HCT116 (cell line): Measurements from ENCODE around the gene GNLY. TPM values are rescaled to one million over a fixed set of nuclear protein-coding genes. Genes with fewer than 3 reads are reported as not detected.

Experiments
- ATAC-seq: fragments of 200-7000 bp; cut with Tn5 transposase; 2 replicates; pipeline ENCODE4 v1.9.1; 2020; ENCODE audit warnings: mild to moderate bottlenecking, moderate library complexity
- BruUV-seq: library from RNA; stranded (reverse); fragments of 400-500 nt; replicated peaks from 2 replicates; lab custom pipeline; 2021; lab: Mats Ljungman, UMichigan
- CTCF ChIA-PET: fragments of 300-600 bp; sonication (Branson Sonifier 250); formaldehyde crosslinking; loops from one replicate; lab custom pipeline; 2021; ENCODE audit warnings: antibody characterized with exemption; lab: Charles Lee
- POLR2A ChIA-PET: fragments of 300-600, 350-600 bp; sonication (Branson Sonifier 250); formaldehyde crosslinking; loops from one replicate; lab custom pipeline; 2021; ENCODE audit warnings: antibody characterized with exemption; lab: Charles Lee
- RAD21 ChIA-PET, 2 experiments: fragments of 300-600 bp; sonication (Branson Sonifier 250); formaldehyde crosslinking; loops; one replicate each; lab custom pipeline; 2023; ENCODE audit warnings: low total read pairs in 2 of 2; ENCODE audit not compliant: uncharacterized antibody in 2 of 2, unreplicated experiment in 2 of 2, low non-redundant PET in 1 of 2; lab: Charles Lee
- DNase-seq: peaks from one replicate; pipeline ENCODE4 v3.0.0-alpha.2; 2010; ENCODE audit warnings: low read depth, low spot score
- H2AFZ ChIP-seq: fragments of 200-600 bp; shearing (Covaris generic), sonication (generic); 2 replicates; pipeline ENCODE4 v1.6.1; 2017; ENCODE audit warnings: low read depth, mixed run types, mixed read lengths, antibody characterized with exemption, low read length; ENCODE audit not compliant: poor library complexity, severe bottlenecking
- H3K27ac ChIP-seq: 2 replicates; pipeline ENCODE4 v1.5.1; 2012; ENCODE audit warnings: low read depth, low read length
- H3K27me3 ChIP-seq: fragments of 200-600 bp; sonication (generic); 2 replicates; pipeline ENCODE4 v1.6.1; 2016; ENCODE audit warnings: mixed run types, low read length, mixed read lengths; ENCODE audit not compliant: insufficient read depth
- H3K36me3 ChIP-seq, 2 experiments: fragments of 200-500 bp in 1 of 2; fragments of 200-600 bp in 1 of 2; sonication (Bioruptor generic) in 1 of 2; sonication (generic) in 1 of 2; 2 replicates each; pipeline versions ENCODE4 v1.5.1 to v1.6.1; 2014 to 2016; ENCODE audit warnings: low read length in 2 of 2, inconsistent platforms in 1 of 2, mixed read lengths in 1 of 2, mixed run types in 1 of 2; ENCODE audit not compliant: insufficient read depth in 2 of 2, control insufficient read depth in 1 of 2
- H3K4me1 ChIP-seq, 2 experiments: fragments of 200-600 bp in 1 of 2; sonication (generic) in 1 of 2; 2 replicates each; pipeline versions ENCODE4 v1.5.1 to v1.6.1; 2012 to 2017; ENCODE audit warnings: low read length in 2 of 2, inconsistent platforms in 1 of 2, mild to moderate bottlenecking in 1 of 2, mixed read lengths in 1 of 2, mixed run types in 1 of 2, moderate library complexity in 1 of 2; ENCODE audit not compliant: insufficient read depth in 2 of 2, control insufficient read depth in 1 of 2
- H3K4me2 ChIP-seq: fragments of 200-600 bp; sonication (generic); 2 replicates; pipeline ENCODE4 v1.6.1; 2017; ENCODE audit warnings: mixed run types, low read length, mixed read lengths
- H3K4me3 ChIP-seq, 2 experiments: fragments of 200-600 bp in 1 of 2; sonication (generic) in 1 of 2; replicated peaks in 1 of 2; 2 replicates each; pipeline ENCODE4 v1.5.1; 2011 to 2016; ENCODE audit warnings: low read length in 2 of 2, control low read depth in 1 of 2, low read depth in 1 of 2, mild to moderate bottlenecking in 1 of 2, mixed read lengths in 1 of 2, mixed run types in 1 of 2
- H3K79me2 ChIP-seq: fragments of 200-600 bp; sonication (generic); 2 replicates; pipeline ENCODE4 v1.6.1; 2017; ENCODE audit warnings: mild to moderate bottlenecking, mixed run types, low read length, moderate library complexity, mixed read lengths; ENCODE audit not compliant: insufficient read depth
- H3K9ac ChIP-seq: fragments of 200-600 bp; sonication (generic); 2 replicates; pipeline ENCODE4 v1.6.1; 2016; ENCODE audit warnings: low read length, mixed read lengths
- H3K9me2 ChIP-seq: fragments of 200-600 bp; sonication (generic), shearing (Covaris generic); 2 replicates; pipeline ENCODE4 v1.6.1; 2017; ENCODE audit warnings: mixed run types, mild to moderate bottlenecking, moderate library complexity; ENCODE audit not compliant: insufficient read depth
- H3K9me3 ChIP-seq, 2 experiments: fragments of 200-500 bp in 1 of 2; fragments of 200-600 bp in 1 of 2; sonication (Bioruptor generic) in 1 of 2; sonication (generic) in 1 of 2; 2 replicates each; pipeline ENCODE4 v1.6.1; 2014 to 2017; ENCODE audit warnings: low read length in 2 of 2, mixed read lengths in 2 of 2, inconsistent platforms in 1 of 2, low read depth in 1 of 2, mild to moderate bottlenecking in 1 of 2, mixed run types in 1 of 2, moderate library complexity in 1 of 2; ENCODE audit not compliant: control insufficient read depth in 1 of 2, insufficient read depth in 1 of 2
- H4K20me1 ChIP-seq: fragments of 200-600 bp; sonication (generic), shearing (Covaris generic); 2 replicates; pipeline ENCODE4 v1.6.1; 2017; ENCODE audit warnings: mixed run types, mild to moderate bottlenecking, moderate library complexity; ENCODE audit not compliant: insufficient read depth
- ELF1 ChIP-seq: IDR thresholded peaks from 2 replicates; pipeline ENCODE4 v1.6.1; 2012; ENCODE audit warnings: low read depth, borderline replicate concordance
- FOSL1 ChIP-seq: IDR thresholded peaks from 2 replicates; pipeline ENCODE4 v1.6.1; 2012; ENCODE audit warnings: low read depth
- POLR2AphosphoS5 ChIP-seq: IDR thresholded peaks from 2 replicates; pipeline ENCODE4 v1.6.1; 2011; ENCODE audit warnings: mild to moderate bottlenecking, low read depth, low read length, moderate library complexity
- RAD21 ChIP-seq: IDR thresholded peaks from 2 replicates; pipeline ENCODE4 v1.6.1; 2012; ENCODE audit warnings: low read depth, mild to moderate bottlenecking
- SP1 ChIP-seq: IDR thresholded peaks from 2 replicates; pipeline ENCODE4 v1.6.1; 2012; ENCODE audit warnings: low read depth
- SRF ChIP-seq: IDR thresholded peaks from 2 replicates; pipeline ENCODE4 v1.6.1; 2012; ENCODE audit warnings: low read depth
- TCF7L2 ChIP-seq: IDR thresholded peaks from 2 replicates; pipeline ENCODE4 v1.7.0; 2011; ENCODE audit warnings: borderline replicate concordance, inconsistent platforms; ENCODE audit not compliant: insufficient read depth, insufficient read length; ENCODE audit errors: extremely low read depth
- YY1 ChIP-seq: IDR thresholded peaks from 2 replicates; pipeline ENCODE4 v1.6.1; 2011; ENCODE audit warnings: low read length, low read depth, moderate library complexity, mild to moderate bottlenecking; ENCODE audit not compliant: insufficient replicate concordance; ENCODE audit errors: extremely low read depth
- ZNF274 ChIP-seq: fragments of 200-500 bp; sonication (Bioruptor generic); IDR thresholded peaks from 2 replicates; pipeline ENCODE4 v1.6.1; 2014; ENCODE audit warnings: mild to moderate bottlenecking, low read depth, low read length, inconsistent platforms
- intact Hi-C: fragments of 100-400 bp; cut with micrococcal nuclease; formaldehyde crosslinking; loops from 2 replicates; pipeline ENCODE4 v1.10.0; 2022
- total RNA-seq: library from RNA; stranded (reverse); gene quantifications from one replicate; pipeline ENCODE4 v1.2.1, GENCODE V29; 2021; ENCODE audit not compliant: unreplicated experiment
- TF ChIP-seq, protein P1 (sequence below): IDR thresholded peaks from 2 replicates; pipeline ENCODE4 v1.6.1; 2012
- TF ChIP-seq, protein P2 (sequence below): IDR thresholded peaks from 2 replicates; pipeline ENCODE4 v1.6.1; 2011; ENCODE audit warnings: mild to moderate bottlenecking, low read length, moderate library complexity; ENCODE audit not compliant: insufficient replicate concordance; ENCODE audit errors: extremely low read depth
- TF ChIP-seq, protein P3 (sequence below): IDR thresholded peaks from 2 replicates; pipeline ENCODE4 v1.6.1; 2012
- TF ChIP-seq, protein P4 (sequence below), 3 experiments: fragments of 200-600 bp in 1 of 3; sonication (generic) in 1 of 3; IDR thresholded peaks in 2 of 3; conservative IDR thresholded peaks in 1 of 3; 2 replicates each; pipeline ENCODE4 v1.5.1; 2012 to 2017; ENCODE audit warnings: low read depth in 2 of 3, low read length in 2 of 3, antibody characterized with exemption in 1 of 3, borderline replicate concordance in 1 of 3, control low read depth in 1 of 3, mild to moderate bottlenecking in 1 of 3, mixed read lengths in 1 of 3, mixed run types in 1 of 3, moderate library complexity in 1 of 3; ENCODE audit not compliant: insufficient read depth in 1 of 3

GNLY gene
- total RNA-seq, 1 experiment from 2014 or later: 0.74 TPM

DNA sequence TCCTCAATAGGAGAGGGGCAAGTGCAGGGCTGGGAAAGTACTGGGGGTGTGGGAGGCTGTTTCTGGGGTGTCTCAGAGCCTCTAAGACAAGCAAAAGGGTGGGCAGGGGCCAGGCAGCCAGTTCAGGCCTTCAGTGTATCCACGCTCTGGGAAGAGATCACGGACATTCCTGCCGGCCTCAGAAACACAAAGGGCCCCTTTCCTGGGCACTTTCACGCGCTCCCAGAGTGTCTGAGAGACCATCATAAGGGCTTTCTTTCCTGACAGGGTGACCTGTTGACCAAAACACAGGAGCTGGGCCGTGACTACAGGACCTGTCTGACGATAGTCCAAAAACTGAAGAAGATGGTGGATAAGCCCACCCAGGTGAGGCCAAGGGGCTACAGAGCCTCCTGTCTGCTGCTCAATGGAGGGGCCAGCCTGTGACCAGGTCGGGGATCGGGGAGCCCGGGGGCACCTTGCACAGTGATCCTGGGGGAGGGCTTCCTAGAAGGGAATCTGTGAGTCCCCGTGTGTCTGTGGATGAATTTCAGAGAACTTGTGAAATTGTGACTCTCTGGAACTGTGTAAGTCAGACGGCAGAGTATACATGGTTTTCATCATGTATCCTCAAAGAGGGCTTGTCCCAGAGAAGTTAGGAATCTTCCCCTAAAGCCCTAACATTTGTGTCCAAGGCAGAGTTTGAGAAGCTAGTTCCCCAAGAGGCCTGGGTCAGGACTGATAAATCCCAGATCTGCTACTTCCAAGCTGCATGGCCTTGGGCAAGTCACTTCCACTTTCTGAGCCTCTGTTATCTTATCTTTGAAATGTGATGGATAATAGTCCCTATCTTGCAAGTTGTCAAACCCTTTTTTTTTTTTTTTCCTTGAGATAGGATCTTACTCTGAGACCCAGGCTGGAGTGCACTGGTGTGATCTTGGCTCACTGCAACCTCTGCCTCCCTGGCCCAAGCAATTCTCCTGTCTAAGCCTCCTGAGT lies 1.8 kb downstream of the GNLY start:
- H3K9me3 ChIP-seq: no peaks in the 10 kb centered on the region
- POLR2A ChIA-PET: no interaction called here
- TF ChIP-seq, protein P1, sequence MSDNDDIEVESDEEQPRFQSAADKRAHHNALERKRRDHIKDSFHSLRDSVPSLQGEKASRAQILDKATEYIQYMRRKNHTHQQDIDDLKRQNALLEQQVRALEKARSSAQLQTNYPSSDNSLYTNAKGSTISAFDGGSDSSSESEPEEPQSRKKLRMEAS: no peak
- TF ChIP-seq ZNF274: no peak
- no peak for TF ChIP-seq RAD21
- TF ChIP-seq TCF7L2: no peak
- TF ChIP-seq YY1: no peak
- TF ChIP-seq FOSL1: no peak
- no peak for TF ChIP-seq SP1
- no peak for TF ChIP-seq POLR2AphosphoS5
- TF ChIP-seq, protein P2, sequence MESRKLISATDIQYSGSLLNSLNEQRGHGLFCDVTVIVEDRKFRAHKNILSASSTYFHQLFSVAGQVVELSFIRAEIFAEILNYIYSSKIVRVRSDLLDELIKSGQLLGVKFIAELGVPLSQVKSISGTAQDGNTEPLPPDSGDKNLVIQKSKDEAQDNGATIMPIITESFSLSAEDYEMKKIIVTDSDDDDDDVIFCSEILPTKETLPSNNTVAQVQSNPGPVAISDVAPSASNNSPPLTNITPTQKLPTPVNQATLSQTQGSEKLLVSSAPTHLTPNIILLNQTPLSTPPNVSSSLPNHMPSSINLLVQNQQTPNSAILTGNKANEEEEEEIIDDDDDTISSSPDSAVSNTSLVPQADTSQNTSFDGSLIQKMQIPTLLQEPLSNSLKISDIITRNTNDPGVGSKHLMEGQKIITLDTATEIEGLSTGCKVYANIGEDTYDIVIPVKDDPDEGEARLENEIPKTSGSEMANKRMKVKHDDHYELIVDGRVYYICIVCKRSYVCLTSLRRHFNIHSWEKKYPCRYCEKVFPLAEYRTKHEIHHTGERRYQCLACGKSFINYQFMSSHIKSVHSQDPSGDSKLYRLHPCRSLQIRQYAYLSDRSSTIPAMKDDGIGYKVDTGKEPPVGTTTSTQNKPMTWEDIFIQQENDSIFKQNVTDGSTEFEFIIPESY: no peak
- TF ChIP-seq, protein P3, sequence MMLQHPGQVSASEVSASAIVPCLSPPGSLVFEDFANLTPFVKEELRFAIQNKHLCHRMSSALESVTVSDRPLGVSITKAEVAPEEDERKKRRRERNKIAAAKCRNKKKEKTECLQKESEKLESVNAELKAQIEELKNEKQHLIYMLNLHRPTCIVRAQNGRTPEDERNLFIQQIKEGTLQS: no peak
- no peak for TF ChIP-seq SRF
- TF ChIP-seq, protein P4, sequence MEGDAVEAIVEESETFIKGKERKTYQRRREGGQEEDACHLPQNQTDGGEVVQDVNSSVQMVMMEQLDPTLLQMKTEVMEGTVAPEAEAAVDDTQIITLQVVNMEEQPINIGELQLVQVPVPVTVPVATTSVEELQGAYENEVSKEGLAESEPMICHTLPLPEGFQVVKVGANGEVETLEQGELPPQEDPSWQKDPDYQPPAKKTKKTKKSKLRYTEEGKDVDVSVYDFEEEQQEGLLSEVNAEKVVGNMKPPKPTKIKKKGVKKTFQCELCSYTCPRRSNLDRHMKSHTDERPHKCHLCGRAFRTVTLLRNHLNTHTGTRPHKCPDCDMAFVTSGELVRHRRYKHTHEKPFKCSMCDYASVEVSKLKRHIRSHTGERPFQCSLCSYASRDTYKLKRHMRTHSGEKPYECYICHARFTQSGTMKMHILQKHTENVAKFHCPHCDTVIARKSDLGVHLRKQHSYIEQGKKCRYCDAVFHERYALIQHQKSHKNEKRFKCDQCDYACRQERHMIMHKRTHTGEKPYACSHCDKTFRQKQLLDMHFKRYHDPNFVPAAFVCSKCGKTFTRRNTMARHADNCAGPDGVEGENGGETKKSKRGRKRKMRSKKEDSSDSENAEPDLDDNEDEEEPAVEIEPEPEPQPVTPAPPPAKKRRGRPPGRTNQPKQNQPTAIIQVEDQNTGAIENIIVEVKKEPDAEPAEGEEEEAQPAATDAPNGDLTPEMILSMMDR (IDR thresholded peaks at IDR 0.05 in 2 of 3, conservative IDR thresholded peaks at IDR 0.05 in 1 of 3; ENCODE audit: borderline replicate concordance in 1 of 3, insufficient read depth in 1 of 3, low read depth in 2 of 3, low read length in 2 of 3): no peak
- no peak for TF ChIP-seq ELF1
- TF ChIP-seq, all 23 proteins: peak for 0
- no peak overlapping the region for H3K4me2 ChIP-seq
- H3K4me3 ChIP-seq: no peak overlapping the region
- no peak overlapping the region for H3K9ac ChIP-seq
- ATAC-seq: no peak
- intact Hi-C loops: no loop called here
- H3K9me2 ChIP-seq: no peaks in the 10 kb centered on the region
- H2AFZ ChIP-seq: no peak overlapping the region
- H3K79me2 ChIP-seq: no peaks in the 10 kb centered on the region
- H3K27me3 ChIP-seq: no peaks in the 10 kb centered on the region
- peaks cover 3 to 8% of the 10 kb centered on the region in 2 experiments; a peak in 3 of 4 replicates for H3K4me1 ChIP-seq
- no peak overlapping the region for H3K27ac ChIP-seq
- no peaks in the 10 kb centered on the region for H3K36me3 ChIP-seq
- ChIA-PET CTCF (no interaction called here), RAD21 (no interaction called here)
- DNase-seq: no peak
- H4K20me1 ChIP-seq: no peaks in the 10 kb centered on the region
- no TSS peak for BruUV-seq
